ENCODE data around the gene PSD2.

Gene PSD2

DNA sequence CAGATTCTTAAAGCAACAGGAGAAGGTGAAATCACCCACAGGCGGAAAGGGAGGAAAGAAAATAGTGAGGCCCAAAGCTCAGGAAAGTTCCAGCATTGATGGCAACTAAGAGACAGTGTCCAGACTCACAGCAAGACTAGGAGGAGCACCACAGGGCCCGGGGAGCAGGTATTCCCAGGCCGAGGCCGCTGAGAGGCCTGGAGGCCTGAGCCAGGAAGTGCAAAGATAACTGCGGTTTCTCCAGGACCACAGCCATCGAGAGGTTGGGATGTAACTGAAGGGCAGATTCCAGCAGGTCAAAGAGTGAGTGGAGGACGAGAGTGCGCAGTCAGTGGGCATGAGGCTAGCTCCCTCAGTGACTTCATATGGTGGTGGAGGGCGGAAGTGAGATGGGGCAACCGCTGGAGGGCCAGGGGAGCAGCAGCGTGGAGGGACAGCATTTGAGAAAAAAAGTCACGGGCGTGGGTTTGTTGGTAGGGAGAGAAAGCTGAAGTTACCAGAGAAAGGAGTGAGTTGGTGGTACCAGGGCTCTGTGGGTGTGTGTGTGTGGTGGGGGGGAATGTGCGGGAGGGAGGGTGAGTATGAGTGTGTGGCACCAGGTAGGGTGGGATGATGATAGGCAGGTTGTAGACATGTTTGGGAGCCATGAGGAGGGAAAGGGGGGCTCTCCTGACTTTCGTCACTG is 89.7 kb downstream of the PSD2 start:
- no peak for DNase-seq

DNA sequence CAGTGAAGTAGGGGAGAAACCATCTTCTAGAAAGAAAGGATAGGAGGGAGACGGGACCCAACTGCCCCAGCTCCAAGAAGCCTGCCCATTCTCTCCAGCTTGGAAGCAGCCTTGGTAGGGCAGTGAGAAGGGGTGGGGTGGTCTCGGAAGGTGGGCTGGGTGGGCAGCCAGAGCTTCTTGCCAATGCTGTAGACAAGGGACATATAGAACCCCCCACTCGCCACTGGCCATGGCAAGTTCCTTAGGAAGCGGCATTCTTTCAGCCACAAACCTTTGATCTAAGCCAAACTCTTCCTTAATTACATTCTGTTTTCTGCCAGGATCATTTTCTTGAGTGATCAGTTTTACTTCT is 90.2 kb downstream of the PSD2 start:
- no peak for DNase-seq

DNA sequence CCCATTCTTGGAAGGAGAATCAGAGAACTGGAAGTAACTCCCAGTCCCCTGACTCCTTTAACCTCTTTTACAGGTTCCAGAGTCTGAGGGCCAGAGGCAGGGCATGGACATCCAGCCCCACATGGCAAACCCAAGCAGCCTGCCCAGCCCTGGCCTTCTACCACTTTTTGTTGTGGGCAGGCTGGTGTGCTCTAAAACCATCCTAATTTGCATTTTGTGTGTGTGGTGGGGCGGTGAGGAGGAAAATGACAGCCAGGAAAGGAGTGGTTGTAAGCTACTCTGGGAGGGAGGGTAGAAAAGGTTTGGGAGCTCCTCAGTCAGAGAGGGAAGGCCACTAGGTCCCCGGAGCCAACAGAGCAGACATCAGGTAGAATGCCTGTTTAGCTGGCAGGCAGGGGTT is 90.6 kb downstream of the PSD2 start:
- DNase-seq = no peak

DNA sequence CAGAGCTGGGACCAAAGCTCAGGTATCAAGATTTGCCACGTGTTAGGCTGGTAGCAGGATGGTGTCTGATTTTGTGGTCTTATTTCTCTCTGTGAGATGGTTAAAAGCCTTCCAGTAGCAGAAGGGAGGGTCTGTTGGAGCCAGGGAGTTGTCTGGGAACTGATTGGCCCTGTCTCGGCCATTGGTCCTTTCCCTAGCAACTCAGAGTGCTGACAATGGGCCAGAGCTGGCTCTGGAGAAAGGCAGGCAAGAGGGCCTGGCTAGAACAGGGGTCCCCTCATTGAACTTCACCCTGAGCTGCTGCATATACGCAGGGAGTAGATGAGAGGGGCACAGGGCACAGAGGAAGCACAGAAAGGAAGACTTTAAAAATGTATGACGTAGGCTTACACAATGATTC is 92.8 kb downstream of the PSD2 start:
- no peak for DNase-seq

DNA sequence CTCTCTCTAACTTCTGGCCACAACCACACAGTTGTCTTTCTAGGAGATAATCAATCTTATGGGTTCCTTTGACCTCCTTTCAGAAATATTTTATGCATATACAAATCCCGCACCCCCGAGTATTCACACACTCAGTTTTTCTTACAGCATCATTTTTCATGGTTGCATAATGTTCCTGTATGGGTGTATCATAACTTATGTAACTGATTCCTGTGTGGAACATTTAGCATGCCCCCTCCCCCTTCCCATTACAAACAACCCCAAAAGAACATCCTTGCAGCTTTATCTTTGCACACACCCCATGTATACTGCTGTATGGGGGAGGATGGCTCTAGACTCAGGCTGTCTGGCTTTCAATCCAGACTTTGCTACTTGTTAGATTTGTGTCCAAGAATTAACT is 93.8 kb downstream of the PSD2 start:
- no peak for DNase-seq

DNA sequence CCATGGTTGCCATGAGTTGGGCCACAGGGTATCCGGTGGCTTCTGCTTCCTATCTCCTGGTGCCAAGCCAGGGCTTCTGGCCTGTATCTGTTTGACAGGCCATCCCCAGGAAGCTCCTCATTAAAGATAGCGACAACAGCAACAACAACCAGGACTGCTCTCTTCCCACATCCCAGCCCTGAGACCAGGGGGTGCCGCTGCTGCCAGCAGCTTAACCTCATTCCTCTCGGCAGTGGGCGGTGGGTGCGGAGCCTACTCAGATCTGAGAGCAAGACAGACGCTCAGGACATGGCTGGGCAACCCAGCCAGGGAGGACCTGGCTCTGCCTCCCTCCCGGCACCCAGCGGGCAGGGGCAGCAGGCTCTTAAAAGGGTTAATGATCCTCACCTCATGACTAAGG is 98.3 kb downstream of the PSD2 start:
- DNase-seq = peak; percentile 60

Data from islet precursor cell (in vitro differentiated cells).